Right atrium auricular region (tissue), 2 donors: ENCODE measurements around the gene GSE1. TPM values are rescaled to one million over a fixed set of nuclear protein-coding genes. Genes with fewer than 3 reads are reported as not detected.
A peak's percentile ranks its signal among the peaks of the same experiment; 100 is the strongest.

Experiments
- DNase-seq: peaks from one replicate; pipeline ENCODE4 v3.0.0-alpha.2; 2019; ENCODE audit warnings: low spot score
- H3K27ac ChIP-seq, 2 donors: fragments of 200-600 bp; sonication (generic); 1 replicate in 1 of 2; 2 replicates in 1 of 2; pipeline ENCODE4 v1.5.1; 2016 to 2019
- H3K27me3 ChIP-seq, 2 donors: fragments of 200-600 bp; sonication (generic); one replicate each; pipeline versions ENCODE4 v1.5.1 to v1.6.0; 2017 to 2019
- H3K36me3 ChIP-seq: fragments of 200-600 bp; sonication (generic); one replicate; pipeline ENCODE4 v1.5.1; 2016
- H3K4me1 ChIP-seq, 2 donors: fragments of 200-600 bp; sonication (generic); one replicate each; pipeline versions ENCODE4 v1.5.1 to v1.6.0; 2017 to 2019
- H3K4me3 ChIP-seq, 2 donors: fragments of 200-600 bp; sonication (generic); 1 replicate in 1 of 2; 2 replicates in 1 of 2; pipeline ENCODE4 v1.5.1; 2017 to 2019; ENCODE audit warnings: mild to moderate bottlenecking in 1 of 2, moderate library complexity in 1 of 2
- H3K9me3 ChIP-seq, 2 donors: fragments of 200-600 bp; sonication (generic); one replicate each; pipeline ENCODE4 v1.5.1; 2019
- CTCF ChIP-seq, 2 donors: fragments of 200-600 bp; sonication (generic); IDR thresholded peaks; one replicate each; pipeline ENCODE4 v1.5.1; 2019; ENCODE audit warnings: antibody characterized with exemption in 2 of 2
- total RNA-seq, 2 donors: library from RNA; depleted of rRNA; stranded (reverse); fragments of >200 nt; gene quantifications; one replicate each; pipeline ENCODE4 v1.1.0, GENCODE V29; 2016

Gene GSE1
- total RNA-seq, 2 donors from 2014 or later, result 37.1 to 55.7 TPM

DNA sequence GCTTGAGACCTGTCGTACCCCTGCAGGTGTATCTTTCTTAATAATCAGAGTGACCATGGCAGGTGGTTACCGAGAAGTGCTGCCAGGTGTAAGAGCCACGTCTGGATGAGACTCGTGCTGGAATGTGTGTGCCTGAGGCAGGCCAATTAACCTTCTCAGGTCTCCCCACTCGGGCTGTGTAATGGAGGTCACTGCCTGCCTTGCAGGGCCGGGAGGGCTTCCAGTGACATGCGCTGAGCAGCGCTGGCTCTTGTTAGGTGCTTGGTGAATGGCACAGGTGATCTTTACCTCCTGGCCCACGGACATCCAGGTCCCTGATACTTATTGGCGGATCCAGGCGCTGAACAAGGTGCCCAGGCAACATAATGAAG, 4.6 kb upstream of the GSE1 start:
- Histone ChIP-seq H3K4me3 (no peak overlapping the region), H3K27ac (no peak overlapping the region), H3K36me3 (no peaks in the 10 kb centered on the region), H3K9me3 (no peaks in the 10 kb centered on the region), H3K4me1 (peaks cover 0 to 65% of the 10 kb centered on the region in 2 donors), H3K27me3 (no peaks in the 10 kb centered on the region)
- TF ChIP-seq CTCF (IDR thresholded peaks at IDR 0.05), result no peak
- no peak for DNase-seq

GRCh38 chr16:85608887-85609286, 4.2 kb upstream of the GSE1 start:
- TF ChIP-seq CTCF (IDR thresholded peaks at IDR 0.05), result no peak
- H3K27ac ChIP-seq, result no peak overlapping the region
- no peaks in the 10 kb centered on the region for H3K9me3 ChIP-seq
- H3K36me3 ChIP-seq, result no peaks in the 10 kb centered on the region
- DNase-seq, result no peak
- no peaks in the 10 kb centered on the region for H3K27me3 ChIP-seq
- no peak overlapping the region for H3K4me3 ChIP-seq
- peaks cover 0 to 69% of the 10 kb centered on the region in 2 donors for H3K4me1 ChIP-seq

- no peak for TF ChIP-seq CTCF (IDR thresholded peaks at IDR 0.05)
- Histone ChIP-seq H3K27me3 (no peaks in the 10 kb centered on the region), H3K36me3 (no peaks in the 10 kb centered on the region), H3K9me3 (no peaks in the 10 kb centered on the region), H3K4me3 (no peak overlapping the region), H3K4me1 (peaks cover 0 to 76% of the 10 kb centered on the region in 2 donors), H3K27ac (no peak overlapping the region)
- DNase-seq, result no peak
Observed at GRCh38 chr16:85609539-85609938, 3.6 kb upstream of the GSE1 start.

DNA sequence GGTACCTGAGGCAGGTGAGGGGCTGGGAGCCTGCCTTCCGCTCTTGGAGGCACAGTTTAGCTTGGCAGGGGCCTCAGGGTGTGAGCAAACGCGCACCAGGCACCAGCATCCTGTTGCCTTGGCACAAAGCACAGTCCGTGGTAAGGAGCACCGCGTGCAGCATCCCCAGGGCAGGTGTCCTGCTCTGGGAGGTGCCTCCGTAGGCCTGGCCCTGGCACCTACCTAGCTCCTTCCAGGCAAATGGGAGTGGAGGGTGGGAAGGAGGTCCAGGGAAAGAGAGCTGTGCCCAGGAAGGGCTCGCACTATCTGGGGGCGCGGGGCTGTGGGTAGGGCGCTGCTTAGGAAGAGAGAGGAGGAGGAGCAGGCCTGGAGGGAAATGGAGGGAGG, 3.1 kb upstream of the GSE1 start:
- H3K36me3 ChIP-seq, result no peaks in the 10 kb centered on the region
- no peaks in the 10 kb centered on the region for H3K9me3 ChIP-seq
- H3K4me1 ChIP-seq, result peaks cover 0 to 80% of the 10 kb centered on the region in 2 donors
- no peak for TF ChIP-seq CTCF (IDR thresholded peaks at IDR 0.05)
- H3K27me3 ChIP-seq, result no peaks in the 10 kb centered on the region
- peak overlapping the region in 1 of 2 donors; percentile 90 for H3K27ac ChIP-seq
- peak overlapping the region in 1 of 2 donors; percentile 66 for H3K4me3 ChIP-seq
- DNase-seq, result no peak

DNA sequence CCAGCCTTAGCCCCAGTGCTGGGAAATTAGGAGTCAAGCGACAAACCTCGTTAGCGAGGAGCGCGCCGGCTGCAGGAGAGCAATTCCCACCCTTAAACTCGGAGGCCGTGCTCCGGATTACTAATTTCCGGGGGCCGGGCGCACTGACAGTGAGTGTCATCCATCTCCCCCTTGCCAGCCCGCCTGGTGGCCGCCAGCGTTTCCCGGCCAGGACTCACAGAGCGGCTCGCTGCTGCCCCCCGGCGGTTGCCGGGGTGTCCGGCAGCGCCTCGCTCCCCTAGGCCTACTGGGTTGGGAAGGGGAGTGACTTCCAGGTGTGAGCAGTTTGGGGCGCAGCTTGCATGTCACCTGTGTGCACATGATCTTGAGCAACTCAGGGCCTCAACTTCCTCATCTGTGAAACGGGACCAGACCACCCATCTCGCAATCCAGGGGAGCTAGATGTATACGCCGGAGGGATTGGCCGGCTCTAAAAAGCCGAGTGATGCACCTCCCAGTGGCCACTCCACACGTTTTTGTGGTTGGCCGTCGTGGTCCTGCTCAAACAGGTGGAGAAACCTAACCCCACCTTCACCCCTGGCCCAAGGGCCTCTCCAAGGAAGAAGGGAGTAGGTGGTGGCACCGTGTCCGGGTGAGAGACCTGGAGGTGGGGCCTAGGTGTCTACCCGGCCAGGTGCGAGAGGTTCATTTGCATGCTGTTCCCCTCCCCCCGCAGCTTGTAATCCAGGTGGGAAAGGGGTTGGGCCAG, 2.5 kb upstream of the GSE1 start:
- peak overlapping the region; percentile 90 to 95 for H3K27ac ChIP-seq
- TF ChIP-seq CTCF (IDR thresholded peaks at IDR 0.05), result peak; percentile 95 to 100
- DNase-seq, result peak; percentile 91
- H3K36me3 ChIP-seq, result no peaks in the 10 kb centered on the region
- peak overlapping the region; percentile 52 to 66 for H3K4me3 ChIP-seq
- H3K27me3 ChIP-seq, result no peaks in the 10 kb centered on the region
- H3K4me1 ChIP-seq, result peaks cover 0 to 80% of the 10 kb centered on the region in 2 donors
- H3K9me3 ChIP-seq, result no peaks in the 10 kb centered on the region

DNA sequence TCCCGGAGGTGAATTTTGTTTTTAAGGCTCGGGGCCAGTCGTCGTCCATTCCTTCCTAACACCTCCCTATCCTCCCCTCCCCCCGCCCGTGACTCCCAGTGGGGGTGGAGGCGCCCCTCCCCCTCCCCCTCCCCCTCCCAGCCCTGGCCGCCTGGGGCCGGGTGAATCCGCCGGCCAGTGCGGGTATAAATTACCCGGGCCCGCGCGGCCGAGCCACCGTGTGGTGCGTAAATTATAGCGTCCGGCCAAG, 2.0 kb upstream of the GSE1 start:
- DNase-seq, result no peak
- Histone ChIP-seq H3K4me3 (peak overlapping the region; percentile 52 to 66), H3K27me3 (no peaks in the 10 kb centered on the region), H3K36me3 (no peaks in the 10 kb centered on the region), H3K9me3 (no peaks in the 10 kb centered on the region), H3K4me1 (peaks cover 0 to 80% of the 10 kb centered on the region in 2 donors), H3K27ac (peak overlapping the region; percentile 90 to 95)
- TF ChIP-seq CTCF (IDR thresholded peaks at IDR 0.05), result no peak
